GM12878 (cell line): ENCODE data around the gene FOXJ3. TPM values are rescaled to one million over a fixed set of nuclear protein-coding genes. Genes with fewer than 3 reads are reported as not detected.

ENCODE experiments used
- ATAC-seq: fragments of 200-7000 bp; cut with Tn5 transposase; 3 replicates; pipeline ENCODE4 v1.9.1; 2020; ENCODE audit warnings: mild to moderate bottlenecking, moderate library complexity
- BruUV-seq: library from RNA; stranded (reverse); fragments of 400-500 nt; replicated peaks from 2 replicates; lab custom pipeline; 2021; lab: Mats Ljungman, UMichigan
- CTCF ChIA-PET: fragments of 300-600 bp; sonication (Branson Sonifier 250); formaldehyde crosslinking; extraction: SDS; loops from one replicate; lab custom pipeline; 2021; ENCODE audit warnings: inconsistent platforms; lab: Yijun Ruan, JAX
- POLR2A ChIA-PET: fragments of 350-600 bp; formaldehyde crosslinking; extraction: SDS; loops from one replicate; lab custom pipeline; 2021; ENCODE audit warnings: inconsistent platforms; lab: Charles Lee
- RAD21 ChIA-PET: fragments of 300-600 bp; sonication (Branson Sonifier 250); formaldehyde crosslinking; loops from one replicate; lab custom pipeline; 2023; ENCODE audit warnings: antibody characterized with exemption; ENCODE audit not compliant: unreplicated experiment; lab: Charles Lee
- SMC1A ChIA-PET: fragments of 300-600 bp; sonication (Branson Sonifier 250); formaldehyde crosslinking; loops from one replicate; lab custom pipeline; 2023; ENCODE audit not compliant: unreplicated experiment, uncharacterized antibody; lab: Charles Lee
- DNase-seq: peaks from one replicate; pipeline ENCODE4 v3.0.0-alpha.2; 2011; ENCODE audit warnings: low read depth, low spot score
- FAIRE-seq: peaks from 3 replicates; lab custom pipeline; 2011; peaks lifted over from hg19 to GRCh38; lab: Jason Lieb, UNC
- H2AFZ ChIP-seq: 2 replicates; pipeline ENCODE4 v1.6.0; 2011; ENCODE audit warnings: low read depth, low read length, control low read depth; ENCODE audit not compliant: control insufficient read depth
- H3K27ac ChIP-seq: 2 replicates; pipeline ENCODE4 v1.5.1; 2011; ENCODE audit warnings: control low read depth; ENCODE audit not compliant: control insufficient read depth, insufficient read depth
- H3K27me3 ChIP-seq, 2 experiments: replicated peaks in 1 of 2; 2 replicates each; pipeline versions ENCODE4 v1.6.0 to v1.6.1; 2011; ENCODE audit warnings: low read length in 1 of 2; ENCODE audit not compliant: control insufficient read depth in 2 of 2, insufficient read depth in 2 of 2
- H3K36me3 ChIP-seq, 2 experiments: 2 replicates each; pipeline ENCODE4 v1.5.1; 2011; ENCODE audit warnings: low read length in 1 of 2; ENCODE audit not compliant: control insufficient read depth in 2 of 2, insufficient read depth in 2 of 2
- H3K4me1 ChIP-seq: 2 replicates; pipeline ENCODE4 v1.6.1; 2011; ENCODE audit warnings: mild to moderate bottlenecking, low read length, moderate library complexity, mixed read lengths; ENCODE audit not compliant: control insufficient read depth, insufficient read depth
- H3K4me2 ChIP-seq: 2 replicates; pipeline ENCODE4 v1.6.0; 2011; ENCODE audit warnings: control low read depth; ENCODE audit not compliant: control insufficient read depth, insufficient read depth
- H3K4me3 ChIP-seq: fragments of 200-600 bp; sonication (generic); 2 replicates; pipeline ENCODE4 v1.5.1; 2016
- H3K79me2 ChIP-seq: 2 replicates; pipeline ENCODE4 v1.6.0; 2011; ENCODE audit warnings: low read length; ENCODE audit not compliant: control insufficient read depth, insufficient read depth
- H3K9ac ChIP-seq: 2 replicates; pipeline ENCODE4 v1.8.0; 2011; ENCODE audit warnings: low read length, control low read depth, mixed read lengths; ENCODE audit not compliant: control insufficient read depth, insufficient read depth
- H3K9me3 ChIP-seq: replicated peaks from 3 replicates; pipeline ENCODE4 v1.5.1; 2011; ENCODE audit warnings: mild to moderate bottlenecking, low read length; ENCODE audit not compliant: control insufficient read depth, insufficient read depth
- H4K20me1 ChIP-seq: 2 replicates; pipeline ENCODE4 v1.6.0; 2011; ENCODE audit not compliant: control insufficient read depth, insufficient read depth
- CBFB ChIP-seq: IDR thresholded peaks from 2 replicates; pipeline ENCODE4 v1.6.1; 2016; ENCODE audit warnings: antibody characterized with exemption, low read depth
- CHD4 ChIP-seq: fragments of 200-600 bp; sonication (generic); IDR thresholded peaks from 2 replicates; pipeline ENCODE4 v1.6.1; 2016; ENCODE audit warnings: mild to moderate bottlenecking
- LARP7 ChIP-seq: fragments of 450-650 bp; IDR thresholded peaks from 2 replicates; pipeline ENCODE4 v1.6.1; 2017; ENCODE audit warnings: mild to moderate bottlenecking
- NR2C2 ChIP-seq: IDR thresholded peaks from 2 replicates; pipeline ENCODE4 v1.6.1; 2011; ENCODE audit warnings: borderline replicate concordance, low read depth; ENCODE audit not compliant: control insufficient read depth, insufficient read length
- POLR2A ChIP-seq: IDR thresholded peaks from 2 replicates; pipeline ENCODE4 v1.6.1; 2011; ENCODE audit warnings: low read depth, mild to moderate bottlenecking, low read length
- POLR2AphosphoS2 ChIP-seq: IDR thresholded peaks from 2 replicates; pipeline ENCODE4 v1.6.1; 2011; ENCODE audit warnings: low read depth, mild to moderate bottlenecking, low read length, improper control_type of control experiment, moderate library complexity
- POLR2AphosphoS5 ChIP-seq: IDR thresholded peaks from 2 replicates; pipeline ENCODE4 v1.6.1; 2011; ENCODE audit warnings: mild to moderate bottlenecking, low read length, inconsistent platforms
- SRF ChIP-seq, 2 experiments: IDR thresholded peaks; 2 replicates each; pipeline ENCODE4 v1.6.1; 2011; ENCODE audit warnings: low read depth in 2 of 2, low read length in 2 of 2, mild to moderate bottlenecking in 1 of 2, moderate library complexity in 1 of 2
- SUPT20H ChIP-seq: IDR thresholded peaks from 2 replicates; pipeline ENCODE4 v1.6.1; 2011; ENCODE audit warnings: low read depth, mild to moderate bottlenecking, low read length, moderate library complexity, borderline replicate concordance; ENCODE audit not compliant: control insufficient read depth
- TCF7 ChIP-seq: IDR thresholded peaks from 2 replicates; pipeline ENCODE4 v1.6.1; 2014; ENCODE audit warnings: antibody characterized with exemption, borderline replicate concordance
- ZNF24 ChIP-seq: fragments of 450-650 bp; IDR thresholded peaks from 2 replicates; pipeline ENCODE4 v1.6.1; 2017; ENCODE audit warnings: antibody characterized with exemption, mild to moderate bottlenecking
- WGBS: methylation state at CpG from one replicate; pipeline ENCODE4 v1.1.6; 2016; ENCODE audit warnings: low lambda C conversion rate; ENCODE audit not compliant: insufficient replicate concordance, insufficient coverage; ENCODE audit errors: missing lambda C conversion rate; 5-methylcytosine and 5-hydroxymethylcytosine counted together
- in situ Hi-C: fragments of 300-500 bp; cut with MboI; formaldehyde crosslinking; loops from 9 replicates; pipeline ENCODE4 v1.14.3; 2018; ENCODE audit warnings: mixed read lengths
- intact Hi-C: fragments of 100-400 bp; cut with micrococcal nuclease; formaldehyde crosslinking; loops from one replicate; pipeline ENCODE4 v1.14.2; 2022; ENCODE audit not compliant: unreplicated experiment
- polyA plus RNA-seq, 11 experiments: library from polyadenylated mRNA; depleted of rRNA in 4 of 11; unstranded in 6 of 11; stranded (reverse) in 5 of 11; fragments of >200 nt; fragmentation: Nextera tagmentation in 4 of 11; fragmentation: Illumina TruSeq in 1 of 11; extraction: Ambion mirVana in 4 of 11; extraction: Trizol in 1 of 11; gene quantifications; 1 replicate in 1 of 11; 2 replicates in 10 of 11; pipeline versions ENCODE4 v1.2.1 to v1.2.3, GENCODE V29; 2011 to 2016; ENCODE audit warnings: inconsistent platforms in 2 of 11, missing spikeins in 2 of 11, low read depth in 1 of 11
- total RNA-seq, 4 experiments: library from RNA; depleted of rRNA in 3 of 4; stranded (reverse); fragments of >200 nt in 3 of 4; fragmentation: Illumina TruSeq in 1 of 4; extraction: Trizol in 1 of 4; gene quantifications; 2 replicates each; pipeline versions ENCODE4 v1.2.1 to v1.2.3, GENCODE V29; 2013 to 2021
- TF ChIP-seq, protein P1 (sequence below): IDR thresholded peaks from 2 replicates; pipeline ENCODE4 v1.6.1; 2011; ENCODE audit warnings: mild to moderate bottlenecking, low read depth, low read length, moderate library complexity; ENCODE audit not compliant: insufficient replicate concordance
- TF ChIP-seq, protein P2 (sequence below): IDR thresholded peaks from 2 replicates; pipeline ENCODE4 v1.6.1; 2011; ENCODE audit warnings: borderline replicate concordance, low read depth, mild to moderate bottlenecking, moderate library complexity, low read length; ENCODE audit not compliant: insufficient read depth, poor library complexity, severe bottlenecking

FOXJ3 gene
- total and polyA plus RNA-seq, 10 of the 15 experiments (the other 5 are each of a cell fraction or from before 2014, with no cell fraction given), result 9.5 to 54.2 (median 24.7) TPM

DNA sequence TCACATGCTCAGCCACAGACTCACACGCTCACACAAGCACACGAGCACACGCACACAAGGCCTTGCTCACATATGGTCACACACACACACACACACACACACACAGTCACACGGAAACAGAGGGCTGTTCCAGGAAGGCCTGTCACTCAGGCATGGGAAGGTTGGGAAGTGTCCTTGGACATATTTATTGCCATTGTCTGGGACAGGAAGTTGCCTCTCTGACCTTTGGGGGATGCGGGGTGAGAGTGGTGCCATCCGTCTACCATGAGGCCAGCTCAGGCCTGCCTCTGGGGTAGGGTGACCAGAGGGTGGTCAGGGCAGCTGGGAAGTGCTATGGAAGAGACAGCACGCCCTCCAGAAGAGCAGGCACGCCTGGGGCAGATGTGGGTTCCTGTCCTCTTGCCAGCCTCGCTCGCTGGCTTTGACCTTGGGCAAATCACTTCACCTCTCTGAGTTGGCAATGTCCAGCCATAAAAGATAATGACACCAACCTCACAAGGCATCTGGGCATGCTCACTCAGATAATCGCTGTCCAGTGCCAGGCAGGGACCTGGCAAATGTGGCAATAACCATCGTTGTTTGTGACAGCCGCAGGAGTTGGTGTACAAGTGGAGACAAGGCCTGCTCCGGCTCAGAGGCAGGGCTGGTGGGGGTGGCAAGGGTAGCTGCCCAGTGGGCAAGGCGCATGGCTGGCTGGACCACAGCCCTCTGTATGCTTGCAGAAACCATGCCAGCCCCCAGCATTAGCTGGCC lies 162.5 kb downstream of the FOXJ3 start:
- Histone ChIP-seq H3K79me2 (no peaks in the 10 kb centered on the region), H3K9ac (no peak overlapping the region), H3K27me3 (no peaks in the 10 kb centered on the region), H2AFZ (no peak overlapping the region), H4K20me1 (no peaks in the 10 kb centered on the region), H3K27ac (no peak overlapping the region), H3K9me3 (no peaks in the 10 kb centered on the region), H3K36me3 (no peaks in the 10 kb centered on the region; a peak in 2 of 4 replicates), H3K4me2 (no peak overlapping the region), H3K4me1 (no peaks in the 10 kb centered on the region), H3K4me3 (no peak overlapping the region)
- BruUV-seq, result no TSS peak
- FAIRE-seq (no peak), DNase-seq (no peak), ATAC-seq (no peak)
- in situ Hi-C loops (loop anchor here (10.0 kb wide), 1 partner anchor 598 kb away; no protein-coding TSS in a partner anchor), intact Hi-C loops (loop anchor here (1.0 to 10.0 kb wide), 3 partner anchors 26 to 598 kb away; partner anchors contain the start of gene CCDC30)
- ChIA-PET CTCF (interaction anchor here (0.6 to 4.2 kb wide), 34 partner anchors 10 to 911 kb away, joined by 3 to 48 read pairs (median 6); partner anchors contain the start of gene GUCA2A), SMC1A (interaction anchor here (0.8 to 2.8 kb wide), 17 partner anchors 9 to 598 kb away, joined by 3 to 19 read pairs (median 4); no protein-coding TSS in a partner anchor), RAD21 (interaction anchor here (0.6 to 3.0 kb wide), 13 partner anchors 13 to 657 kb away, joined by 3 to 28 read pairs (median 4); partner anchors contain the start of gene FOXJ3), POLR2A (no interaction called here)
- TF ChIP-seq TCF7, result no peak
- TF ChIP-seq, protein P1, sequence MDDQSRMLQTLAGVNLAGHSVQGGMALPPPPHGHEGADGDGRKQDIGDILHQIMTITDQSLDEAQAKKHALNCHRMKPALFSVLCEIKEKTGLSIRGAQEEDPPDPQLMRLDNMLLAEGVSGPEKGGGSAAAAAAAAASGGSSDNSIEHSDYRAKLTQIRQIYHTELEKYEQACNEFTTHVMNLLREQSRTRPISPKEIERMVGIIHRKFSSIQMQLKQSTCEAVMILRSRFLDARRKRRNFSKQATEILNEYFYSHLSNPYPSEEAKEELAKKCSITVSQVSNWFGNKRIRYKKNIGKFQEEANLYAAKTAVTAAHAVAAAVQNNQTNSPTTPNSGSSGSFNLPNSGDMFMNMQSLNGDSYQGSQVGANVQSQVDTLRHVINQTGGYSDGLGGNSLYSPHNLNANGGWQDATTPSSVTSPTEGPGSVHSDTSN, result no peak
- TF ChIP-seq SRF (IDR thresholded peaks at IDR 0.05; ENCODE audit: low read depth in 2 of 2, low read length in 2 of 2), result no peak
- TF ChIP-seq NR2C2, result peak; percentile 49
- TF ChIP-seq POLR2A, result peak; percentile 49; the same call in 1 of the 2 replicates
- no peak for TF ChIP-seq CHD4
- TF ChIP-seq, protein P2, sequence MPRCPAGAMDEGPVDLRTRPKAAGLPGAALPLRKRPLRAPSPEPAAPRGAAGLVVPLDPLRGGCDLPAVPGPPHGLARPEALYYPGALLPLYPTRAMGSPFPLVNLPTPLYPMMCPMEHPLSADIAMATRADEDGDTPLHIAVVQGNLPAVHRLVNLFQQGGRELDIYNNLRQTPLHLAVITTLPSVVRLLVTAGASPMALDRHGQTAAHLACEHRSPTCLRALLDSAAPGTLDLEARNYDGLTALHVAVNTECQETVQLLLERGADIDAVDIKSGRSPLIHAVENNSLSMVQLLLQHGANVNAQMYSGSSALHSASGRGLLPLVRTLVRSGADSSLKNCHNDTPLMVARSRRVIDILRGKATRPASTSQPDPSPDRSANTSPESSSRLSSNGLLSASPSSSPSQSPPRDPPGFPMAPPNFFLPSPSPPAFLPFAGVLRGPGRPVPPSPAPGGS, result peak; percentile 73
- no peak for TF ChIP-seq LARP7
- TF ChIP-seq CBFB, result no peak
- no peak for TF ChIP-seq ZNF24
- TF ChIP-seq SUPT20H, result no peak
- no peak for TF ChIP-seq POLR2AphosphoS2
- TF ChIP-seq POLR2AphosphoS5, result peak; percentile 27; the same call in 1 of the 2 replicates
- WGBS, result 78% methylated on average over 15 of the region's 15 CpGs
